GM19239 (cell line): ENCODE measurements around the gene MAP3K4.
"Not testable (repeated sequence)": the region's sequence is repeated elsewhere in the genome, so short reads cannot be mapped to it uniquely, and the experiment has no call there.

Experiments used
- DNase-seq: peaks from one replicate; pipeline ENCODE4 v3.0.0; 2011; ENCODE audit warnings: low spot score; ENCODE audit not compliant: insufficient read length
- FAIRE-seq: peaks from 2 replicates; lab custom pipeline; 2011; peaks lifted over from hg19 to GRCh38; lab: Jason Lieb, UNC

MAP3K4 gene

DNA sequence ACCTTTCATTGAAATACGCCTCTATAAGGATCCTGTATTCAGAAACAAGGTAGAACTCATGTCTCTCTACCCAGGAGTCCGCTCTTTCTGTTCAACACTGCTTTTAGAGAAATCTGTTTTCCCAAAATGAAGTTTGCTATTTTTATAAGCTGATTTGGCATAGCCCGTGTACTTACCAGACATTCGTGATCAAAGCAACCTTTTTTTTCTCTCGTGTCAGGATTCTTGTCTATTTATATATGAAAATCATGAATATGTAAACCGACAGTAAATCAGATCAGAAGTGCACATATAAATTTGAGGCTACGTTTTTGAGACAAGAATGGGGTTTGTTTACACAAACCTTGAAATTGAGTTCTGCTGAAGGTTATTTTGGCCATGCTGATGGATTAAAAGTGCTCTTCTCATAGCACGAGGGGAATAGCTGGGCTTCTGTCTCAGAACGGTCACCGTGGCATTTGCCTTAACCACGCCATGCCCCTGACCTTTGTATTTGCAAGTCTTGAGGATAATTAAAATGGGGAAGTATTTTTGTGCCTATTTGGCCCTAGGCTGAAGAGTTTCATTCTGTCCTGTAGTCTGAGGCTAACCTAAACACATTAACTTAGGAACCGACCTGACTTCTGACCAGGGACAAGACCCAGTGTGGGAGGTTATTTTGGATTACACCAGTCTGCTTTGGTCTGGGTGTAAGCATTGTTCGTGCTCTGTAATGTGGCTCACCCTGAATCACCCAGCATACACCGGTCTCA, 118.6 kb downstream of the MAP3K4 start:
- FAIRE-seq: no peak
- DNase-seq: no peak

DNA sequence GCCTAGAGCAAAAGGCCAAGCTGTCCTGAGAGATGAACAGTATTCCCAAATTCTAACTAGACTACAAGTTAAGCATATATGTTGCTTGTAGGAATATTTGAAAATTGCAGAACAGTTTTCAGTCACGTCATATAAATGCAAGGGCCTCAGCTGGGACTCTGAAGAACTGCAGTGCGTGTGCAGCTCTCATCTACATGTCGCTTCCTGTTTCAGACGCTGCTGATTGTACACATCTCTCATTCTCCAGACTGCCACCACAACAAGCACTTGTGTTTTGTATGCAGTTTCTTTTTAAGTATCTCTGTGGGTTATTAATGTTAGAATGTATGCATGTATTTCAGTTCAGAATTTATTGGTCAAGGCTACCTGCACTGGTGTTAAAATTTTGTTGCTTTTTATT, 119.7 kb downstream of the MAP3K4 start:
- FAIRE-seq: no peak
- DNase-seq: no peak

- FAIRE-seq: no peak
- DNase-seq: no peak
These were observed 123.9 kb downstream of the MAP3K4 start for GRCh38 chr6:161115468-161115867.

GRCh38 chr6:161116554-161116953, 125.0 kb downstream of the MAP3K4 start:
- FAIRE-seq (no peak), DNase-seq (no peak)

- no peak for FAIRE-seq
These were observed 125.7 kb downstream of the MAP3K4 start for GRCh38 chr6:161117308-161117707.

DNA sequence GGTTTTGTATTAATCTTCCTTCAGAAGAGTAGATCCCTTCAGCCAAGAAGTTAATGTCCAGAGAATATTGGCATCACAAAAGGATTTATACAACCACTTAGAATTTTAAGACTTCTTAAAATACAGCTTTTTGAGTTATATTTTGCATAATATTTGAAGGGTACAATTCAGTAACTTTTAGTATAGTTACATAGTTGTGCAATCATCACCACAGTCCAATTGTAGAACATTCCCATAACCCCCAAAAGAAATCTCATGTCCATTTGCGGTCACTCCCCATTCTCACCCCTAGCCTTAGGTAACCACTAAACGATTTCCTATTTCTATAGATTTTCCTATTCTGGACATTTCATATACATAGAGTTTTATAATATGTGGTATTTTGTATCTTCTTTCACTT, 126.4 kb downstream of the MAP3K4 start:
- DNase-seq: no peak
- FAIRE-seq: no peak

More at GRCh38 chr6:161117308-161117707, 125.7 kb downstream of the MAP3K4 start:
- no peak for DNase-seq

DNA sequence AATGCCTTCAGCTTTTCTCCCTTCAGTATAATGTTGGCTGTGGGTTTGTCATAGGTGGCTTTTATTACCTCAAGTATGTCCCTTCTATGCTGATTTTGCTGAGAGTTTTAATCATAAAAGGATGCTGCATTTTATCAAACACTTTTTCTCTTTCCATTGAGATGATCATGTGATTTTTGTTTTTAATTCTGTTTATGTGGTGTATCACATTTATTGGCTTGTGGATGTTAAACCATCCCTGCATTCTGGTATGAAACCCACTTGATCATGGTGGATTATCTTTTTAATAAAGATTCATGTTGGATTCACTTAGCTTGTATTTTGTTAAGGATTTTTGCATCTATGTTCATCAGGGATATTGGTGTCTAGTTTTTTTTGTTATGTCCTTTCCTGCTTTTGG, 131.8 kb downstream of the MAP3K4 start:
- not testable (repeated sequence) for DNase-seq, FAIRE-seq

DNA sequence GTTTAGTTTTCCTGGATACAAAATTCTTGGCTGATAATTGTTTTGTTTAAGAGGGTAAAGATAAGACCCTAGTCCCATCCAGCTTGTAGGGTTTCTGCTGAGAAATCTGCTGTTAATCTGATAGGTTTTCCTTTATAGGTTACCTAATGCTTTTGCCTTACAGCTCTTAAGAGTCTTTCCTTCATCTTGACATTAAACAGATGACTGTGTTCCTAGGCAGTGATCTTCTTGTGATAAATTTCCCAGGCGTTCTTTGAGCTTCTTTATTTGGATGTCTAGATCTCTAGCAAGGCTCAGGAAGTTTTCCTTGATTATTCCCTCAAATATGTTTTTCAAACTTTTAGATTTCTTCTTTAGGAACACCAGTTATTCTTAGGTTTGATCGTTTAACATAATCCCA, 134.0 kb downstream of the MAP3K4 start:
- no peak for FAIRE-seq
- no peak for DNase-seq

GRCh38 chr6:161127071-161127740, 135.6 kb downstream of the MAP3K4 start:
- DNase-seq (no peak), FAIRE-seq (no peak)

DNA sequence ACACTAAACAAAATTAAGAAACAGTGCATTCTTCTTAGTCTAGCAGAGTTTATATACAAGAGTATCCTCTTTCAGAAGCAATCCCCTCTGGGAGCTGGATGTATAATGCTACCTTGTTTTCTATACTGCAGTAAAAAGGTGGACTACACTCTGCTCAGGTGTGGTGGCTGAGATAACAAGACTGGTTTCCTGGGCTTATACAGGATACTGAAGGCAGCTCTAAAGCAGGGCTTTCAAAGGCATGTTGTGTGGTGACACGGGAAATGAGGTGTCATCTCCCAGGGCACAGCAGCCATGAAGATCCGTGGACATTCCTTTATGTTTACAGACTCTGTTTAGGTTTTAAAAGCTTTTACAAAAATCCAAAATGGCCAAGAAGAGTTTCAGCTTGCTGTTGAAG, 136.7 kb downstream of the MAP3K4 start:
- DNase-seq: no peak
- no peak for FAIRE-seq

DNA sequence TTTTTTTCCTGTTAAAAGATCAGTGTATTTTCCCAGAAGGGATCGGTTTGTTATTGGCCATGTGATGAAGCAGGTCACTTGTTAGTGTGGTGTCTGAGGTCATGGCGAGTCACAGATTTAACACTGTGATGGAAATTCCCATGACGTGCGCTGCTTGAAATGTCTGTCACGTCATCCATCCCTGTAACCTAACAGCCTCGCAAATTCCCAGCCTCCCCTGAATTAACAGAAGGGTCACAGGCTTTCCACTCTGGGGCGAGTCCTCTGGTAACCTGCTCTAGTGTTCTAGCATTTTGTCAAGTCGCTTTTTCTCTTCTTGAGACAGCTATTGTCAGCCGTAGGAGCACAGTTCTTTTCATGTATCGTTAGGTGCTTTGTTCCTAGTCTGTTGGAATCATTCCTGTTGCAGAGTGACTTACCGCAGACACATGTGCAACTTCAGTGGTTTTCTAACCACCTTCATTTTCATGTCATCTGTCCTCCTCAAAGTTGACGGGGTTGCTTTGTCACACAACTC, 137.2 kb downstream of the MAP3K4 start:
- no peak for DNase-seq
- FAIRE-seq: no peak

GRCh38 chr6:161130541-161130940, 139.0 kb downstream of the MAP3K4 start:
- FAIRE-seq: no peak

GRCh38 chr6:161130967-161131766, 139.6 kb downstream of the MAP3K4 start:
- FAIRE-seq: no peak
- DNase-seq: no peak

More at GRCh38 chr6:161130541-161130940, 139.0 kb downstream of the MAP3K4 start:
- no peak for DNase-seq

DNA sequence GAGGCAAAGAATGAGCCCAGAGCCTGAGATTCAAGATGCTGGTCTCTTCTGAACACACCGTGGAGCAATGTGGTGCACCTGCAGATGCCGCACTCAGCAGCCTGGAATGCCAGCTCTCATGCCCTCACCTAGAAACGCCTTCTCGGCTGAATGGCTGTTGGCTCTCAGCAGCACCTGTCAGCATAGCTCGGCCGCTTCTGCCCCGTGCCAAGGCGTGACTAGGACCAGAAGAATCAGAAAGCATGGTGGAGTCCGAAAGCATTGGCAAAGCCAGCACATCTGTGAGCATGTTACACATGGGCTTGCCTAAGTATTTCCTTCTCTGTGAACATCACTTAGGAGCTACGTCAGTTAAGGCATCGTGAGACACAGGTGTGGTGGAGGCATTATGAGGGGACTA, 140.8 kb downstream of the MAP3K4 start:
- FAIRE-seq (no peak), DNase-seq (no peak)

DNA sequence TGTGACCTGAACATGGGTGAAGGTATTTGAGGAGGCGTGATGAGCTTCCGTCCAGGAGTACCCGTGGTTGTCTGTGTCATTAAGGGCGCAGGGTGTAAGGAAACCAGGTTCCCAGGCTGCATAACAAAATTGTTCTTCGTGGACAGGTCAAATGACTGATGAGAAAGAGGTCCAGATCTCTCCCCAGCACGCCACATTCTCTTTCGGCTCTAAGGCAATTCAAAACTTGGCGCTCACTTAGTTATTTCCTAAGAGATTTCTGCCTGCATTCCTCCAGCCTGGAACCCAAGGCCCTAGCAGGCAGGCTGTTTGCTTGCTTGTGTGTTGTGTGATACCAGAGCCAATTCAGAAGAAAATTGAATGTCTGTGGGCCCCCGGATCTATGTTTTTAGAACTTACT, 142.4 kb downstream of the MAP3K4 start:
- no peak for DNase-seq

GRCh38 chr6:161134550-161135298, 143.2 kb downstream of the MAP3K4 start:
- DNase-seq (no peak), FAIRE-seq (no peak)

More for the DNA sequence above, 142.4 kb downstream of the MAP3K4 start:
- FAIRE-seq: no peak

- DNase-seq (no peak), FAIRE-seq (no peak)
These were observed 144.4 kb downstream of the MAP3K4 start for GRCh38 chr6:161135695-161136591.

- no peak for DNase-seq
- no peak for FAIRE-seq
These were observed 145.1 kb downstream of the MAP3K4 start for GRCh38 chr6:161136655-161137054.

DNA sequence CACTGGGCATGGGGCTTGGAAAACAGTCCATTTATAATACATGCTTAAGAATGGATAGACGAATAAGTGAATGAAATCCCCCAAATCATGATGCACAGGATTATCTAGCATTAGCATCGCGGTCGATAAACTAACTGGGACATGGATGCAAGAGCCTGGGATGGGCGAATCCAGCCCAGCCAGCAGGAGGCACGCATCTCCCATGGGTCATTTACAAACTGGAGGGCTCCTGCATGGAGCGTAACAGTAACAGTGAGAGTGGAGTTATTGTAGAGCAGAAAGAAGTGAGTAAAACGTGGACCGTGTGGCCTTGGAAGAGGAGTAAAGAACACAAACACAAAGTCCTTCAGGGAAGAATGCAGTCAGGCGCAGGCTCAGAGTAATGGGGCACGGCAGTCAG, 145.8 kb downstream of the MAP3K4 start:
- DNase-seq (no peak), FAIRE-seq (no peak)
